ENCODE results near the gene FBXW11. TPM values are rescaled to one million over a fixed set of nuclear protein-coding genes. Genes with fewer than 3 reads are reported as not detected.
A peak's percentile ranks its signal among the peaks of the same experiment; 100 is the strongest.

Gene FBXW11
- total RNA-seq, 1 experiment from 2014 or later: 85.3 TPM

DNA sequence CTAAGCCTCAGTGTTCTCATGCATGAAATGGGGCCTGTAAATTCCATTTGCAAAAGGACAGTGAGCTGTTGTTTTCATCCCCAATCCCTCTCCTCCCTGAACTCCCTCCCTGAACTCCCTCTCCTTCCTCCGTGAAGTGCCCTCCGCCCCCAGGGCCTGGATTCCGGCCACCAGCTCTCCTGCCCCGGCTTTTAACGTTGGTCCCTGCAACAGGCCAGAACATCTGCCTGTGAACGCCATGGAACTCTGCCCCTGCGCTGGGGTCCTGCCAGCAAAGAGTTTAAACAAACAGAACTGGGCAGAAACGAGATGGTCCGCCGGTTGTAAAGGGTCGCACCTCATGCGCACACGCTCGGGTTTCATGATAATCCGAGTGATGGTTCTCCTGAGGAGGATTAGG is 158.4 kb downstream of the FBXW11 start:
- H2AFZ ChIP-seq (ENCODE audit: low read length): no peak overlapping the region
- no peak overlapping the region for H4K5ac ChIP-seq (ENCODE audit: insufficient read length, low read depth, low read length)
- H4K8ac ChIP-seq (replicated peaks; ENCODE audit: insufficient read length, low read depth, low read length): no peak overlapping the region
- H3K79me2 ChIP-seq (ENCODE audit: insufficient read depth, low read length): no peaks in the 10 kb centered on the region
- H2BK12ac ChIP-seq (ENCODE audit: insufficient read length, low read depth, low read length): no peak overlapping the region
- no peak overlapping the region for H3K56ac ChIP-seq (ENCODE audit: insufficient read length, low read depth, low read length)
- no CpG with 5 or more reads among the region's 15 CpGs for WGBS (ENCODE audit: extremely low coverage, insufficient read length, low lambda C conversion rate)
- H3T11ph ChIP-seq (ENCODE audit: low read length): no peak overlapping the region
- no peak for DNase-seq
- Mint-ChIP-seq H3K27ac (peak overlapping the region in 1 of 3 experiments; percentile 62; a peak in 3 of 7 replicates), H3K4me1 (peaks cover 17 to 24% of the 10 kb centered on the region in 2 experiments), H3K4me3 (no peak overlapping the region; a peak in 1 of 5 replicates), H3K9me3 (no peaks in the 10 kb centered on the region; a peak in 1 of 5 replicates), H3K36me3 (ENCODE audit: insufficient read depth in 1 of 3, low read depth in 3 of 3) (peaks cover 0 to 6% (median 4%) of the 10 kb centered on the region in 3 experiments; a peak in 3 of 7 replicates), H3K27me3 (ENCODE audit: low read depth) (peaks cover 2% of the 10 kb centered on the region)
- H2AK5ac ChIP-seq (ENCODE audit: insufficient read length, low read length): no peak overlapping the region
- H3K23me2 ChIP-seq (ENCODE audit: insufficient read length, low read depth, low read length, poor library complexity, severe bottlenecking): no peaks in the 10 kb centered on the region
- no peak overlapping the region for H2BK20ac ChIP-seq (ENCODE audit: low read depth, low read length, poor library complexity, severe bottlenecking)
- H3K9me3 ChIP-seq (ENCODE audit: control insufficient read depth, low read depth, low read length): no peaks in the 10 kb centered on the region
- H2BK120ac ChIP-seq (ENCODE audit: low read depth, low read length, poor library complexity, severe bottlenecking): no peak overlapping the region
- no peaks in the 10 kb centered on the region for H3K27me3 ChIP-seq (ENCODE audit: insufficient read depth, low read length)
- H3K9ac ChIP-seq (ENCODE audit: extremely low read depth, insufficient read length, low read length): no peak overlapping the region
- no peaks in the 10 kb centered on the region for H4K20me1 ChIP-seq (ENCODE audit: control insufficient read depth, insufficient read depth, insufficient read length)
- no peak overlapping the region for H2BK15ac ChIP-seq (ENCODE audit: low read depth, low read length)
- no peak overlapping the region for H3K14ac ChIP-seq (ENCODE audit: insufficient read depth, low read length)
- H3K18ac ChIP-seq (ENCODE audit: insufficient read length, low read depth, low read length): no peak overlapping the region
- H4K91ac ChIP-seq (ENCODE audit: insufficient read length, low read depth, low read length): no peak overlapping the region
- H3K27ac ChIP-seq (ENCODE audit: insufficient read length, low read depth, low read length): no peak overlapping the region
- H3K4ac ChIP-seq (ENCODE audit: low read depth, low read length): no peak overlapping the region
- no peaks in the 10 kb centered on the region for H3K79me1 ChIP-seq (ENCODE audit: insufficient read depth, low read depth, low read length, poor library complexity, severe bottlenecking)
- no peak overlapping the region for H3K23ac ChIP-seq (ENCODE audit: insufficient read length, low read depth, low read length)
- H3K4me2 ChIP-seq (ENCODE audit: insufficient read depth, insufficient read length, low read length): no peak overlapping the region
- no peak overlapping the region for H2BK5ac ChIP-seq (ENCODE audit: insufficient read length, low read length)
- no peaks in the 10 kb centered on the region for H3K4me1 ChIP-seq (ENCODE audit: insufficient read depth, low read length)
- TF ChIP-seq, protein P1, sequence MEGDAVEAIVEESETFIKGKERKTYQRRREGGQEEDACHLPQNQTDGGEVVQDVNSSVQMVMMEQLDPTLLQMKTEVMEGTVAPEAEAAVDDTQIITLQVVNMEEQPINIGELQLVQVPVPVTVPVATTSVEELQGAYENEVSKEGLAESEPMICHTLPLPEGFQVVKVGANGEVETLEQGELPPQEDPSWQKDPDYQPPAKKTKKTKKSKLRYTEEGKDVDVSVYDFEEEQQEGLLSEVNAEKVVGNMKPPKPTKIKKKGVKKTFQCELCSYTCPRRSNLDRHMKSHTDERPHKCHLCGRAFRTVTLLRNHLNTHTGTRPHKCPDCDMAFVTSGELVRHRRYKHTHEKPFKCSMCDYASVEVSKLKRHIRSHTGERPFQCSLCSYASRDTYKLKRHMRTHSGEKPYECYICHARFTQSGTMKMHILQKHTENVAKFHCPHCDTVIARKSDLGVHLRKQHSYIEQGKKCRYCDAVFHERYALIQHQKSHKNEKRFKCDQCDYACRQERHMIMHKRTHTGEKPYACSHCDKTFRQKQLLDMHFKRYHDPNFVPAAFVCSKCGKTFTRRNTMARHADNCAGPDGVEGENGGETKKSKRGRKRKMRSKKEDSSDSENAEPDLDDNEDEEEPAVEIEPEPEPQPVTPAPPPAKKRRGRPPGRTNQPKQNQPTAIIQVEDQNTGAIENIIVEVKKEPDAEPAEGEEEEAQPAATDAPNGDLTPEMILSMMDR (conservative IDR thresholded peaks at IDR 0.05): no peak
